Measurements from ENCODE around the gene TNIP2.

The TNIP2 gene, protein sequence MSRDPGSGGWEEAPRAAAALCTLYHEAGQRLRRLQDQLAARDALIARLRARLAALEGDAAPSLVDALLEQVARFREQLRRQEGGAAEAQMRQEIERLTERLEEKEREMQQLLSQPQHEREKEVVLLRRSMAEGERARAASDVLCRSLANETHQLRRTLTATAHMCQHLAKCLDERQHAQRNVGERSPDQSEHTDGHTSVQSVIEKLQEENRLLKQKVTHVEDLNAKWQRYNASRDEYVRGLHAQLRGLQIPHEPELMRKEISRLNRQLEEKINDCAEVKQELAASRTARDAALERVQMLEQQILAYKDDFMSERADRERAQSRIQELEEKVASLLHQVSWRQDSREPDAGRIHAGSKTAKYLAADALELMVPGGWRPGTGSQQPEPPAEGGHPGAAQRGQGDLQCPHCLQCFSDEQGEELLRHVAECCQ

DNA sequence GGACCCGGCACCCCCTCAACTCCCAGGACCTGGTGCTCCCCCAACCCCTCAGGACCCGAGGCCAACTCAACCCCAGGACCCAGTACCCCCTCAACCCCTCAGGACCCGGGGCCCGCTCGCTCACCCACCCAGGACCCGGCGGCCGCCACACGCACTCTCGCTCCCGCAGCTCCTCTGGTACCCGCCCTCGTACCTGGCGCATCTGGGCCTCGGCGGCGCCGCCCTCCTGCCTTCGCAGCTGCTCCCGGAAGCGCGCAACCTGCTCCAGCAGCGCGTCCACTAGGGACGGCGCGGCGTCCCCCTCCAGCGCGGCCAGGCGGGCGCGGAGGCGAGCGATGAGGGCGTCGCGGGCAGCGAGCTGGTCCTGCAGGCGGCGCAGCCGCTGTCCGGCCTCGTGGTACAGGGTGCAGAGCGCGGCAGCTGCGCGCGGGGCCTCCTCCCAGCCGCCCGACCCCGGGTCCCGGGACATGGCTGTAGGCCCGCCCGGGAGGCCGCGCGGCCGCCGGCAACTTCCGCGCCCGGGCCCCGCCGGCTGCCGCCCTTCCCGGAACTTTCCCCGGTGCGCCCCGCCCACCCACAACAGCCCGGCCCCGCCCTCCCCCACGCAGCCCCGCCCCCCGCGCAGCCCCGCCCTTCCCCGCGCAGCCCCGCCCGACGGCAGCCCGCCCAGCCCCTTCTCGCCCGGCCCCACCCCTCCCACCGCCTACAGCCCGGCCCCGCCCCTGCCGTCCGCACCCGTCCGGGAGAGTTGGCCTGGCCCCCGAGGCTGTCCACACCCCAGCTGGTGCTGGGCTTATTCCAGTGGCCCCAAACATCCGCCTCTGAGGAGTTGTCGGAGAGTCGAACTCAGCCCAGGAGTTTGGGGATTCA, at the start of gene TNIP2:
TNIP2 (minus strand) TSS at position 516 of the 870 bp plus-strand sequence; CDS start at position 469, 47 bp downstream.
- Mint-ChIP-seq H3K27ac (peak within 1 kb of the TSS; percentile 91), H3K36me3 (peaks cover 47% of the 10 kb centered on the region), H3K9me3 (no peaks in the 10 kb centered on the region), H3K4me3 (peak within 1 kb of the TSS; percentile 88), H3K4me1 (peaks cover 48% of the 10 kb centered on the region)
- peak; percentile 86 for ATAC-seq
- DNase-seq (ENCODE audit: low spot score in 2 of 2) = peak; percentile 64 to 90

DNA sequence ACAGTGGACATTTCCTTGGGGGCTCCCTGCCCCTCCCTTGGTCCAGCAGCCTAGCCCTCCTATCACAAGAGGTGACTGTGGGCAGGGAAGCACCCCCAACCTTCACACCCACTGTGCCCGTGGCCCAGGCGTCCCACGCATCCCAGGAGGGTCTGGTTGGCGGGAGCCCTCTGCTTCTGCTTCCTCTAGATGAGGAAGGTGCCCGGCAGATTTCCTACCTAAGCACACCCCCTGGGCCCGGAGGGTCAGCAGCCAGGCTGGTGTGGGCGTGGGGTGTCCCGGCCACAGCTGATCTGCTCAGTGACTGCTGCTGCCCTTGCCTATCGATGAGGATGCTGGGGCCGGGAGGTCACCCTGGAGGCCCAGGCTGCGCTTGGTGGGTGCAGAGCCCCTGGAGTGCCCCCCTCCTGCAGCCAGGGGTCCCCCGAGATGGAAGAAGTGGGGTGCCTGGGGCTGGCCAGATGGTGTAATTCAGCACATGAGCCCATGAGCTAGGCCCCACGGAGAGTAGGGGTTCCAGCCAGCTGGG, 48.9 kb upstream of the TNIP2 start:
- Mint-ChIP-seq H3K36me3 (peaks cover 13% of the 10 kb centered on the region), H3K9me3 (no peaks in the 10 kb centered on the region), H3K4me1 (peaks cover 31% of the 10 kb centered on the region), H3K4me3 (no peak overlapping the region), H3K27ac (peak overlapping the region; percentile 79)
- DNase-seq (ENCODE audit: low spot score in 2 of 2) (no peak), ATAC-seq (no peak)

DNA sequence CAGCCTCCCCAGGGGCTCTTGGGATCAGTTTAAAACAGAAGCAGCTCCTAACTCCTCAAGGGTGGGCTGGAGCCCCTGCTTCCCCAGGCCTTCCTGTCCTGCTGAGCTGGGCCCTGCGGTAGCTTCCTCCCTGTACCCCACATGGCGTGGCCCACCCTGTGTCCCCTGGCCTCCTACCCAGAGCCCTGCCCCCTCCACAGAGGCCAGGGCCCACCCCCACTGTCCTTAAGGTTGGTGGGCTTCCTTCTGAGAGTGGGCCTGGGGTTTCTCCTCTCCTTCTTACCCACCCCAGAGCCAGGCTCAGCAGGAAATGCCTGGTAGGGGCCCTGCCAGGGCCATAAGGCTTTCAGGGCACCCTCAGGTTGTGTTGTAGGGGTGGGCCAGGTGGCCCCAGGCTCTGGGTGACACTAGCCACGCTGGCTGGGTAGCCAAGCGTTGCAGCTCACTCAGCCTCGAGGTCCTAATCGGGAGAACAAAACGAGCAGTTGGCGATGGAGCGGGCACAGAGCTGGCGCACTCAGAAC, 48.4 kb upstream of the TNIP2 start:
- Mint-ChIP-seq H3K4me1 (peaks cover 29% of the 10 kb centered on the region), H3K4me3 (no peak overlapping the region), H3K27ac (peak overlapping the region; percentile 23), H3K36me3 (peaks cover 17% of the 10 kb centered on the region), H3K9me3 (no peaks in the 10 kb centered on the region)
- DNase-seq (ENCODE audit: low spot score in 2 of 2) = no peak
- no peak for ATAC-seq

DNA sequence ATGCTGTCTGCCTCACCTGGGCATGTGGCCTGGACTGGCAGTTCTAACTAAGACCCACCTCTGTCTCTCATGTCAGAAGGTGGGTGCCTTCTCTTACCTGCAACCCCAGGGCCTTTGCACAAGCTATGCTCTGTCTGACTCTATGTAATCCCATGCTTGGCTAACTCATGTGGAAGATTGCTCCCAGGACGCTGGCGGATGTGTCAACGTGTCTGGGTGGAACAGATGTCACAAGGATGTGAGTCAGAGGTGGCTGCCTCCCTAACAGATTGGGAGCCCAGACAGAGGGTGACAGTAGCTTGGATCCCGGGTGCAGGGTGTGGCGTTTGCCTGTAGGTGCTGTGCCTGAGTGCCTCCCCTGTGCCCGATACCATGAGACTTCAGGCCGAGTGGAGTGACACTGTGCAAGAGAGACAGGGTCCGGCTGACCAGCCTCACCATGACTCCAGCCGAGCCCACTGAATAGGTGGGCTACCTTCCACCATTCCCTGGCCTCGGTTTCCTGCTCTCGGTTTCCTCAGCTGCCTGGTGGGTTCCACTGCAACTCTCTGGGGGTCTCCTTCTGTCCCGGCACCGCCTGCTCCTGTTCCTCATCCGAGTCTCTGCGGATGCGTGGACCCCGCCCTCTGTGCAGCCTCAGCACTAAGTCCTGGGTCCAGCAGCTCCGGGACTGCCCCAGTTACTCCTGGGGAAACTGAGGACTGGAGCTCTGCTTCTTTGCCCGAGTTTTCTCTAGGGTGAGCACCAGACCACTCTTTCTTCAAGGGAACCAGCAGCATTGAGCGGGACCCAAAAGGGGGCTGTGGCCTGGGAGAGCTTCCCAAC, 47.7 kb upstream of the TNIP2 start:
- Mint-ChIP-seq H3K27ac (no peak overlapping the region), H3K9me3 (no peaks in the 10 kb centered on the region), H3K36me3 (peaks cover 23% of the 10 kb centered on the region), H3K4me3 (no peak overlapping the region), H3K4me1 (peaks cover 35% of the 10 kb centered on the region)
- no peak for ATAC-seq
- DNase-seq (ENCODE audit: low spot score in 2 of 2) = no peak

DNA sequence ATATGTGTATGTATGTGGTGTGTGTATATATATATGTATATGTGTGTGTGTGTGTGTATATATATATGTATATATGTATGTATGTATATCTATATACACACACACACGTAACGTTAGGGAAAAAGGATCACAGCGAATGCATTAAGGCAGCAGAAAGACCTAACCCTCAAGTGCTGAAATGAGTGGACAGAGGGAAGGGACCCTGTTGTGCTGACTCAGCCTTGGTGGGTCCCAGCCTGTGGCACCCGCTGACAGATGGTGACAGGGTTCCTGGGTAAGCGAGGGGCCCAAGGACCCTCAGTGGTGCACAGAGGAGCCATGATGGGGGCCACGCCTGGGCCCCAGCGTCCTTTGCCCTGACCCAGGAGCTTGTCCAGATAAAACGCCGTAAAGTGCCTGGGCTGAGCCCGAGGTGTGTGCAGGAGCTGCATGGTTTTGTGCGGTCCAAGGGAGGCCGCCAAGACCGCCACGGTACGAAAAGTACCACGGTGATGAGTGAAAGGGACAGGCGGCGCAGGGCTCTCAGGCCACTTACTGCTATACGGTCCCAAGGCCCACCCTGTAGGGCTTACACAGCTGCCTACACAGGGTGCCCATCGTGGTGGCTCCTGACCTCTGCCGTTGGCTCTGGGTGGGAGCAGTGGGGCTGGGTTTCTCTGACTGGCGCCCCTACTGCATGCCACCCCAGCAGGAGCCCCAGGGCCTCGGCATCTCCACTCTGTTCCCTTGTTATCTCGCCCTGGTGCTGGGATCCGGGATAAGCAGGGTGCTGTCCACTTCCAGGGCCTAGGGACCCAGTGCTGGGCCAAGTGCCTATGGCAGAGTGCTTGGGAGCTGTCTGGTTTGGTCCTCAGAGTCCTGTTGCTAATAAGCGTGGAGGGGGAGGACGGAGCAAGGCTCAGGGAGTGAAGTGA, 46.7 kb upstream of the TNIP2 start:
- no peaks in the 10 kb centered on the region for H3K9me3 Mint-ChIP-seq
- ATAC-seq = no peak
- H3K36me3 Mint-ChIP-seq = peaks cover 23% of the 10 kb centered on the region
- no peak overlapping the region for H3K4me3 Mint-ChIP-seq
- H3K4me1 Mint-ChIP-seq = peaks cover 45% of the 10 kb centered on the region
- DNase-seq (ENCODE audit: low spot score in 2 of 2) = no peak
- no peak overlapping the region for H3K27ac Mint-ChIP-seq

DNA sequence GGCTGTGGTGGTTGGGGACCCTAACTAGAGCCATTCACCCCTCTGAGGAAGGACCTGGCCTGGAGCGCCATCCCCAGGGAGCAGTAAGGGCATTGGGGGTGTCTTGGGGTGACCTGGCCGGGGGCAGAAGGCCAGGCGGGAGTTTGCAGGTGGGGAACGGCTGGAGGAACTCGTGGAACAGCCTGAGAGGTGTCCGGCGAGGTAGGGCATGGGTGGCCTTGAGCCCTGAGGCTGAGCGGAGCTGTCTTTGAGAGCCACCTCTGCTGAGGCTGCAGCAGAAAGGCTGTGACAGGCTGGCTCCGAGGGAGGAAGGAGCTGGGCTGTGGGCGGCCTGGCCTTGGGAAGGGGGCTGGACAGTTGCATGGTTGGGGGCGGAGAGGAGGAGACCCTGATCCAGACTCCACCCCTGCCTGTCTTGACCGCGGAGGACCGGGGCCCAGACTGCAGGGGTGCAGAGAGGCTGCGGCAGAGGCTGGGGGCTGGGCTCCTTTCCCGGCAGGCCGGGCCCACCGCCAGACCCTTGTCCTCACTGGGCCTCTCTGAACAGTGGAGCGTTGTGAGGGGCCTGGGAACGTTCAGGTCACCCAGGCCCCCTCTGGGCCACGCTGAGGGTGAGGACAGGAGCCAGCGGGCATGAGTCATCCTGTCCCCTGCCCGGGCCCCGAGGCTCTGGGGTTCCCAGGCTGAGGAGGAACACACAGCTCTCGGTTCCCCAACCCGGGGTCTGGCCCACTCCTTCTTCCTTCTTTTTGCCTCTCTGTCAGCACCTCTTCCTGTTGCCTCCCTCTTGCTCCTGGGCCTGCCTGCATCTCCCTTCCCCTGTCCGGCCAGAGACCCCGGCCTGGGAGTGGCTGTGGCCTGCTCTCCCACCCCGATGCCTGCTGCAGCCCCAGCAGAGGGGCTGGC, 44.8 kb upstream of the TNIP2 start:
- Mint-ChIP-seq H3K4me1 (peaks cover 40% of the 10 kb centered on the region), H3K36me3 (peaks cover 16% of the 10 kb centered on the region), H3K4me3 (peak overlapping the region; percentile 22), H3K27ac (no peak overlapping the region), H3K9me3 (no peaks in the 10 kb centered on the region)
- no peak for DNase-seq (ENCODE audit: low spot score in 2 of 2)
- no peak for ATAC-seq

DNA sequence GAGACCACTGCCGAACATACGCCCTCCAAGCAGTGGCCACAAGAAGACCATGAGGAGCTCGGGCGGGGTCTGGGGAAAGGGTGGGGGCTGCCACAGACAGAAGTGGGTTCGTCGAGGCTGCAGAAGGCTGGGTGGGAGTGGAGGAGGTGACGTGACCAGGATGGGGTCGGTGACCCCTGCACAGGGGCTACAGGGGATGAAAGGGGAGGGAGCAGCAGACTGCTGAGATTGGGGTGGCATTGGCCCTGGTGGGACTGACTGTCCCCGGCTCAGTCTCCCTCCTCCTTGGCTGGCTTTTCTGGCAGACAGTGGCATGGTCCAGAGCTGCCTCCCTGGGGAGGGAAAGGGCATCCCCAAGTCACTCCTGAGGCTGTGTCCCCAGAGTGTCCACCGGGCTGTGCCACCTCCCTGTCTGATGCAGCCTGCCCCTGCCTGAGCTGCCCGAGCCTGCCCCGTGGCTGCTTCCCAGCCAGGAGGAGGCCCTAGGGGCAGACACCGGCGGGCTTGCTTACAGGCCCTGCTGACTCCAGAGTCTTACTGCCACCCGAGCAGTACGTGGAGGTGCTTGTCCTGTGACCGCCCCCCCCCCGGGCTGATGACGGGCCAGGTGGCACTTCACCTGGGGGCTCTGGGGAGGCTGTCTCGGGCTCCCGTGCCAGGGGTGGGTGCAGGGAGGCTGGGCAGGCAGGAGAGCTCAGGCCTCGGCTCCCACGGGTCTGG, 44.0 kb upstream of the TNIP2 start:
- H3K4me3 Mint-ChIP-seq = peak overlapping the region; percentile 77
- peaks cover 16% of the 10 kb centered on the region for H3K36me3 Mint-ChIP-seq
- H3K4me1 Mint-ChIP-seq = peaks cover 44% of the 10 kb centered on the region
- no peak for ATAC-seq
- no peak for DNase-seq (ENCODE audit: low spot score in 2 of 2)
- peak overlapping the region; percentile 90 for H3K27ac Mint-ChIP-seq
- no peaks in the 10 kb centered on the region for H3K9me3 Mint-ChIP-seq

DNA sequence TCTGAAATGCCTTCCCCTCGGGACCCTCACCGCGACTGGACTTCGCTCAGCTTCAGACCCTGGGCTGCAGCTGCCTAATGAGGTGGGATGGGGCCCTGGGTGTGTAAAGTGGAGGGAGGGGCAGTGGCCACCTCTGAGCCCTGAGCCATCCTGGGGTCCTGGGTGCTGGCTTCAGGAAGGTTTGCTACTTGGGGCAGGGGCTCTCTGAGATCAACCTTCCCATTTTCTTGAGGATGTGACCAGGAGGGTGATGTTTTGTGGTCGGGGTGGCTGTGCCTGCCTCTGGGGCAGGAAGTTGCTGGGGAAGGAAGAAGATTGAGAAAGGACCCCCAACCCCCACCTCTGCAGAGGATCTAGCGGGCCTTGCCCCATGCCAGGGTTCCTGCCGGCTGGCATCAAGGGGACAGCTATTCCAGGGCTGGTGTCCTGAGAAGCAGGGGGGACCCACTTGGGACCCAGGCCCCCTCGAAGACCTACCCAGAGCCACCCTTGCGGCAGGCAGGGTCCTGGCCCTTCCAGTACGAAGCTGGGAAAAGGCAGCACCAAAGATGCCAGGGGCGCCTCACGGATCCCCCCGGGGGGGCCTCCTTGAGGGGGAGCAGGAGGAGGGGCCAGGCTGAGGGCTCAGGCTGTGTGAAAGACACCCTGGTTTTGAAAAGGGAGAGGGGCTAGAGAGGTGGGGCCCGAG, 43.2 kb upstream of the TNIP2 start:
- Mint-ChIP-seq H3K36me3 (peaks cover 16% of the 10 kb centered on the region), H3K27ac (peak overlapping the region; percentile 90), H3K9me3 (no peaks in the 10 kb centered on the region), H3K4me1 (peaks cover 46% of the 10 kb centered on the region), H3K4me3 (peak overlapping the region; percentile 77)
- ATAC-seq = no peak
- DNase-seq (ENCODE audit: low spot score in 2 of 2) = no peak

DNA sequence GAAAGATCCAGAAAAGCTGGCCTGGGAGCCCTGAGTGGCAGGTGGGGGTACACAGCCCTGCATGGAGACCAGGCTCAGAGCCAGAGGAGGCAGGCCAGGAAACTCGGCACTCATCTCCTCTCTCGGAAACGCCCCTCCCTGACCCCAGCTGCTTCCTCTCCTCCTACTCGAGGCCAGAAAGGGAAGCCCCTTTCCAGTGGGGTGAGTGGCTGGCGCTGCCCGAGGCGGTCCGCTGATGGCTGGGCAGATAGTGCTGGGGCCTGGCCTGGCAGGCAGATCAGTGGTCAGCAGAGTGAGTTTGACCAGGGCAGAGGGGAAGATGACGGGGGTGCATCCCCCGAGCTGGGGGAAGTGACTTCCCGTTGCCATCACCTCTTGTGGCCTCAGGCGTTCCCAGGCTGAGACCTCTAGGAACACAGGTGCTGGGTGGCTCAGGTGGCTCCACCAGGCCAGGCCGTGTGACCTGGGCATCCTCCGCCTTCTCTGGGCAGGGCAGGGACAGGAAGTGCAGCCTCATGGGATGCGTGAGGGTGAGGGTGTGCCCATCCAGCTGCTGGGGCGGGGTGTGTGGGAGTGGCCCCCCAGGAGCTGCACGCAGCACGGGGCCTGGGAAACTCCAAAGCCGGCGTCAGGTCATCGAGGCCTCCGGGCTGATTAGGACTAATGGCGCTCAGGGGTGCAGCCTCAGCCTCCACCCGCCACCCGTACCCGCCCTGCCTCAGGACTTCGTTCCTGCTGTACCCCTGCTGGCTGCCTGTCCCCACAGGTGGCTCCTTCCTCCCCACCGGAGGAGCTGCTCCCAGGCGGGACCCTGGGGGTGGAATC, 42.5 kb upstream of the TNIP2 start:
- DNase-seq (ENCODE audit: low spot score in 2 of 2) = peak in 1 of 2 donors; percentile 12
- H3K9me3 Mint-ChIP-seq = no peaks in the 10 kb centered on the region
- ATAC-seq = peak; percentile 71

DNA sequence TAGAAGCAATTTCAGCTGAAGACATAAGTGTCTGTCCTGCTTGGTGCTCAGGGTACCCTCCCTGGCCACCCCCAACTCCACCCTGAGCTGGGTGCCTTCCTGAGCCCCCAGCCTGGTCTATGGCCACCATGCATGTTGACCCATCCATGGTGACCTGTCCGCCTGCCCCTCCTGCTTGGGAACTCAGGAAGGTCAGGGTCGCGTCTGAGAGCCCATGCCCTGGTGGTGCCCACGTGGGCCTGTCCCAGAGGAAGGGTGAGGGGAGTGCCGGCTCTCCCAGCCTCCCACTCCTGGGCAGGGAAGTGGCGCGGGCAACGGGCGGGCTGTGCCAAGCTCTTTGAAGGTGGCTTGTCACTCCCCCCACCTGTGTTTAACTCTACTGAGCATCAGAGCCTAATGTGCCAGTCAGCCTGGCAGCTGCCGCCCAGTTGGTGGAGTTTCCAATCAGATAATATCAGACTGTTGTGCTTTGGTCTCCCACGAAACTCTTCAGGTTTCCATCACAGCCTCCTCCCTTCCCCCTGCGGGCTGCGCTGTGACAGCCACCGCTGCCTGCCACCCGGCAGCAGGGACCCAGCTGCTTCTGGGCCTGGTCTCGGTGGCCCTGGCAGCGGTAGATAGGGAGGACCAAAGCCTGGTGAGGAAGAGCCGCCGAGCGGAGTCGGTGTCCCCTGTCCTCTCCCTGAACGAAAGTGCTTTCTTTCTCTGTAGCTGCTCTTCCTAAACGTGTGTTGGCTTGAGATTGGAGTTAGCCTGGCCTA, 41.6 kb upstream of the TNIP2 start:
- peak overlapping the region; percentile 77 for H3K4me3 Mint-ChIP-seq
- H3K9me3 Mint-ChIP-seq = no peaks in the 10 kb centered on the region
- peaks cover 23% of the 10 kb centered on the region for H3K36me3 Mint-ChIP-seq
- H3K4me1 Mint-ChIP-seq = peaks cover 56% of the 10 kb centered on the region
- ATAC-seq (no peak), DNase-seq (ENCODE audit: low spot score in 2 of 2) (peak; percentile 2 to 58)
- peak overlapping the region; percentile 90 for H3K27ac Mint-ChIP-seq

More for the DNA sequence above, 42.5 kb upstream of the TNIP2 start:
- Mint-ChIP-seq H3K27ac (peak overlapping the region; percentile 90), H3K4me3 (peak overlapping the region; percentile 77), H3K36me3 (peaks cover 23% of the 10 kb centered on the region), H3K4me1 (peaks cover 54% of the 10 kb centered on the region)
